ENCODE measurements around the gene ABHD12. TPM values are rescaled to one million over a fixed set of nuclear protein-coding genes. Genes with fewer than 3 reads are reported as not detected.
A peak's percentile ranks its signal among the peaks of the same experiment; 100 is the strongest.

ABHD12 gene
- total and polyA plus RNA-seq, 8 donors = 44.4 to 73.0 (median 57.5) TPM

- H3K27ac ChIP-seq = no peak overlapping the region
- DNase-seq = peak in 1 of 6 donors; percentile 12
- intact Hi-C loops (cut with DNase I) = no loop called here
- TF ChIP-seq, protein P1, sequence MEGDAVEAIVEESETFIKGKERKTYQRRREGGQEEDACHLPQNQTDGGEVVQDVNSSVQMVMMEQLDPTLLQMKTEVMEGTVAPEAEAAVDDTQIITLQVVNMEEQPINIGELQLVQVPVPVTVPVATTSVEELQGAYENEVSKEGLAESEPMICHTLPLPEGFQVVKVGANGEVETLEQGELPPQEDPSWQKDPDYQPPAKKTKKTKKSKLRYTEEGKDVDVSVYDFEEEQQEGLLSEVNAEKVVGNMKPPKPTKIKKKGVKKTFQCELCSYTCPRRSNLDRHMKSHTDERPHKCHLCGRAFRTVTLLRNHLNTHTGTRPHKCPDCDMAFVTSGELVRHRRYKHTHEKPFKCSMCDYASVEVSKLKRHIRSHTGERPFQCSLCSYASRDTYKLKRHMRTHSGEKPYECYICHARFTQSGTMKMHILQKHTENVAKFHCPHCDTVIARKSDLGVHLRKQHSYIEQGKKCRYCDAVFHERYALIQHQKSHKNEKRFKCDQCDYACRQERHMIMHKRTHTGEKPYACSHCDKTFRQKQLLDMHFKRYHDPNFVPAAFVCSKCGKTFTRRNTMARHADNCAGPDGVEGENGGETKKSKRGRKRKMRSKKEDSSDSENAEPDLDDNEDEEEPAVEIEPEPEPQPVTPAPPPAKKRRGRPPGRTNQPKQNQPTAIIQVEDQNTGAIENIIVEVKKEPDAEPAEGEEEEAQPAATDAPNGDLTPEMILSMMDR (IDR thresholded peaks at IDR 0.05) = no peak
- no peaks in the 10 kb centered on the region for H3K4me1 ChIP-seq
- no peak for FAIRE-seq
- no peaks in the 10 kb centered on the region for H3K9me3 ChIP-seq
- H3K27me3 ChIP-seq = no peaks in the 10 kb centered on the region
- 72 to 83% methylated on average over 13 of the region's 13 CpGs for WGBS, 2 donors
- peaks cover 0 to 31% (median 3%) of the 10 kb centered on the region in 3 donors for H3K36me3 ChIP-seq
- ATAC-seq = no peak
- no peak overlapping the region for H3K4me3 ChIP-seq
These were observed 70.4 kb downstream of the ABHD12 start for GRCh38 chr20:25320035-25320800.

GRCh38 chr20:25319241-25320034, 71.2 kb downstream of the ABHD12 start:
- TF ChIP-seq, protein P1 (IDR thresholded peaks at IDR 0.05) = no peak
- FAIRE-seq (no peak), ATAC-seq (no peak), DNase-seq (peak in 1 of 6 donors; percentile 10)
- intact Hi-C loops (cut with DNase I) = loop anchor here in 1 of 3 donors (10.0 kb wide), 1 partner anchor 105 kb away; no protein-coding TSS in a partner anchor
- Histone ChIP-seq H3K27me3 (no peaks in the 10 kb centered on the region), H3K27ac (peak overlapping the region in 1 of 4 donors; percentile 30), H3K4me1 (no peaks in the 10 kb centered on the region), H3K36me3 (peaks cover 0 to 31% (median 3%) of the 10 kb centered on the region in 3 donors), H3K4me3 (no peak overlapping the region), H3K9me3 (no peaks in the 10 kb centered on the region)
- 81 to 89% methylated on average over 11 of the region's 11 CpGs for WGBS, 2 donors

DNA sequence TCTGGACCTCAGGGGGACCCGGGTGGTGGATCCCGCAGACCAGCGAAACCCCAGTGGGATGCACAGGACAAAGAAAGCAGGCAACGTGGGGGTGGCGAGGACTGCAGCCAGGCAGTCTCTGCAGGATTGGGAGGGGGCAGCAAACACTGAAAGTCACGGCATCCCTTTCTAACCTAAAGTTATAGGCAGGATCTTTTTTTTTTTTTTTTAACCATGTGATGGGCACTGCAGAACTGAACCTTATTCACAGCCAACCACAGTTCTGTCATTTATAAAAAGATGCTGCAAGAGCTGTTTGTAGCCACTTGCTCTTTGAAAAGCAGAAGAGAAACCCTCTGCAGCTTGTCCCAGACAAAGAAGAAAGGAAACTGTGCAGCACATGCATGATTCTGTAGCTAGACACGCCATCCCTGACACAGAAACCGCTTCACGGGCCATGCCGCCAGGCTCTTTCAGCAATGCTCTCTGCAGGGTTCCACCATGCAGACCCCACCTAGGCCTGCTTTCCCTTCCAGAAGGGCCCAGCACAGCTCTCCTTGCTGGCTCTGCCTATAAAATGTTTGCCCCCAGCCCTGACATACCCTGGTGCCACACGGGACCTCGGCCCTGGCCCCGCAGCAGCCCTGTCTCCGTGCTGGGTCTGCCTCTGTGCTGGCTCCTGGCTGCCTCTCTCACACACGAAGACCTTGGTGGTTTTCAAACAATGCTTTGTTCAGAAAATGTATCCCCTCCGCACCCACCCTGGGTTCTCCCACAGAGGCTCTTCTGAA, 72.0 kb downstream of the ABHD12 start:
- 90 to 92% methylated on average over 16 of the region's 16 CpGs for WGBS, 2 donors
- FAIRE-seq (no peak), ATAC-seq (peak in 2 of 4 donors; percentile 41 to 62), DNase-seq (peak in 2 of 6 donors; percentile 28 to 43)
- intact Hi-C loops (cut with DNase I) = loop anchor here in 1 of 3 donors (10.0 kb wide), 1 partner anchor 104 kb away; no protein-coding TSS in a partner anchor
- TF ChIP-seq, protein P1 (IDR thresholded peaks at IDR 0.05) = no peak
- Histone ChIP-seq H3K4me3 (no peak overlapping the region), H3K9me3 (no peaks in the 10 kb centered on the region), H3K4me1 (no peaks in the 10 kb centered on the region), H3K27me3 (no peaks in the 10 kb centered on the region), H3K27ac (peak overlapping the region in 1 of 4 donors; percentile 30), H3K36me3 (peaks cover 0 to 31% (median 3%) of the 10 kb centered on the region in 3 donors)

DNA sequence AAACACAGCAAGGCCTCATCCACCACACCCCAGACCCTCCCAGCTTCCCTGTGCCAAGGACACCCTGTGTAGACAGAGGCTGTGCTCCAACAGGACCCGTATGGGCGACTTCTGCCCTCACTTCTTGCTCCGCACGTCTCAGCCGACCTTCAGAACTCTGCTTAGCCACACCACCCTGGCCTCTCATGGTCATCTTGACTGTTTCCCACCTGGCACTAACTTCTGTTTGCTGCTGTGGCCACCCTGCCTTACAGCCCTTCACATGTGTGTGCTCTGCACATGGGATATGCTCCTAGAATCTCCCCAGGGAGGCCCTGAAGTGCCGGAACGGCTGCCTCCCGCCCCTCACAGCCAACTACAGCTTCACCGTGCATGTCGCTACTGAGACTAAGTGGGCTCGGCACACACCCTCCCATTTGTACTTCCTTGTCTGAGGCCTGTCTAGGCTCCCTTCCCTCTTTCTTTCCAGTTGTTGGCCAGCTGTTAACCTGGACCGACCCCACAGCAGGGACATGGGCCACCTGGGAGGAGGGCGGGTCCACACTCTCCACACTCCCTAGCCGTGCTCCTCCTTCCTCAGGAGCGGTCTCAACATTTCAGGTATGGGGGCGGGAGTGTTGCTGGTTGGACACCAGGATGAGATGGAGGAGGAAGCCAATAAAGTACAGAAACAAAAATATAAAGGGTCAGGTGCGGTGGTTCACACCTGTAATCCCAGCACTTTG, 73.1 kb downstream of the ABHD12 start:
- Histone ChIP-seq H3K36me3 (peaks cover 0 to 23% (median 0%) of the 10 kb centered on the region in 3 donors), H3K27ac (peak overlapping the region in 1 of 4 donors; percentile 22), H3K27me3 (no peaks in the 10 kb centered on the region), H3K9me3 (no peaks in the 10 kb centered on the region), H3K4me1 (no peaks in the 10 kb centered on the region), H3K4me3 (no peak overlapping the region)
- 68 to 75% methylated on average over 17 of the region's 17 CpGs for WGBS, 2 donors
- TF ChIP-seq, protein P1 (IDR thresholded peaks at IDR 0.05) = no peak
- FAIRE-seq (no peak), DNase-seq (peak in 2 of 6 donors; percentile 14 to 45), ATAC-seq (peak in 3 of 4 donors; percentile 21 to 51 (median 38))
- intact Hi-C loops (cut with DNase I) = loop anchor here in 1 of 3 donors (10.0 kb wide), 1 partner anchor 103 kb away; no protein-coding TSS in a partner anchor

All from pancreas (tissue), 10 donors.